Measurements from ENCODE around the gene LTN1. TPM values are rescaled to one million over a fixed set of nuclear protein-coding genes. Genes with fewer than 3 reads are reported as not detected.
"Not testable (repeated sequence)": the region's sequence is repeated elsewhere in the genome, so short reads cannot be mapped to it uniquely, and the experiment has no call there.

LTN1 gene
- total RNA-seq, 4 donors from 2014 or later: 20.5 to 27.9 (median 21.4) TPM

DNA sequence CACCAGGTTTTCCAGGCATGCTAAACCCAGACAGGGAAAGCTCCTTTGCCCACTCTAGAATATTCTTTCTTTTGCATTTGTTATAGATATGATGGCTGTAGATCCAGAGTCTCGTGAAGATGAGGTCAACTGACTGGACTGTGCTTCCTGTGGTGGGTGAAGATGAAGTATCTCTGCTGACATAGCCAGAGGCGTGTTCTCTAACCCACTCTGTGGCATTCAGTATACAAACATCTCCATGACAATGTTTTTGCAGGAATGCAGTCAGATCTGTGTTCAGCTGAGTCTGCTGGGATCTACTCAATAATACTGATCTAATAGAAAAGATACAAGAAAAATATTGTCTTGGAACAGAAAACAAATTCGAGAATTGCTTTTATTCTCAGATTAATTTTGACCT, 15.1 kb upstream of the LTN1 start:
- TF ChIP-seq, protein P1, sequence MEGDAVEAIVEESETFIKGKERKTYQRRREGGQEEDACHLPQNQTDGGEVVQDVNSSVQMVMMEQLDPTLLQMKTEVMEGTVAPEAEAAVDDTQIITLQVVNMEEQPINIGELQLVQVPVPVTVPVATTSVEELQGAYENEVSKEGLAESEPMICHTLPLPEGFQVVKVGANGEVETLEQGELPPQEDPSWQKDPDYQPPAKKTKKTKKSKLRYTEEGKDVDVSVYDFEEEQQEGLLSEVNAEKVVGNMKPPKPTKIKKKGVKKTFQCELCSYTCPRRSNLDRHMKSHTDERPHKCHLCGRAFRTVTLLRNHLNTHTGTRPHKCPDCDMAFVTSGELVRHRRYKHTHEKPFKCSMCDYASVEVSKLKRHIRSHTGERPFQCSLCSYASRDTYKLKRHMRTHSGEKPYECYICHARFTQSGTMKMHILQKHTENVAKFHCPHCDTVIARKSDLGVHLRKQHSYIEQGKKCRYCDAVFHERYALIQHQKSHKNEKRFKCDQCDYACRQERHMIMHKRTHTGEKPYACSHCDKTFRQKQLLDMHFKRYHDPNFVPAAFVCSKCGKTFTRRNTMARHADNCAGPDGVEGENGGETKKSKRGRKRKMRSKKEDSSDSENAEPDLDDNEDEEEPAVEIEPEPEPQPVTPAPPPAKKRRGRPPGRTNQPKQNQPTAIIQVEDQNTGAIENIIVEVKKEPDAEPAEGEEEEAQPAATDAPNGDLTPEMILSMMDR (IDR thresholded peaks at IDR 0.05): no peak
- ATAC-seq (ENCODE audit: low FRiP score): no peak
- DNase-seq (ENCODE audit: low spot score): no peak

DNA sequence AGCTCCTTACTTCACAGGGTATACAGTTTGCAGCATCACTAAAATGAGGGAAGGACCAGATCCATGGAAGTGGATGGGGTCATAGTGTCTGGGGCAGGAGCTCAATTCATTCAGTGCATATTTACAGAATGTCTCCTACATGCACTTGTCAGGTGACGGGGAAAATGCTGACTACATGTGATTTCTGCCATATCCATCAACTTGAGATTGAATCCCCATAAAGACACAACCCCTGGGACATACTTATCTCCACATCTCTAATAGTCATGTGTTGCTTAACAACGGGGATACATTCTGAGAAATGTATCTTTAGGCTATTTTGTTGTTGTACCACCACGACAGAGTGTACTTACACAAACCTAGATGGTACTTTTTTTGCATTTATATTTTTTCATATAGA, 14.5 kb upstream of the LTN1 start:
- TF ChIP-seq, protein P1 (IDR thresholded peaks at IDR 0.05): no peak
- no peak for ATAC-seq (ENCODE audit: low FRiP score)

DNA sequence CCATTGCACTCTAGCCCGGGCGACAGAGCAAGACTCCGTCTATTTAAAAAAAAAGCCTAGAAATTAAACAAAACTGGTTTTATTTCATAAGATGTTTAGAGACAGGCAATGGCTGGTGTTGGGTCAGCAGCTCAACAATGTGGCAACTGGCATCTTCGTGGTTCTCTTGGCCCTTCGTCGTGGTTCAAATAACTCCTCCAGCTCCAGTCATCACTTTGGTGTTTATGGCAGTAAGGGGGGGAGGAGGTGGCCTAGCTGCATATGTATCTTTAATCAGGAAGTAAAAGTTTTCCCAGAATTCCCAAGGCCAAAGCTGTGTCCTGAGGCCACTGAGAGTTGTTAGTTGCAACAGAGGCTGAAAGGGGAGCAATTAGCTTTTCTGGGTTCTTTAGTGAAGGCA, 13.0 kb upstream of the LTN1 start:
- TF ChIP-seq, protein P1 (IDR thresholded peaks at IDR 0.05): no peak
- ATAC-seq (ENCODE audit: low FRiP score) (no peak), DNase-seq (ENCODE audit: low spot score) (no peak)

More for the DNA sequence above, 14.5 kb upstream of the LTN1 start:
- DNase-seq (ENCODE audit: low spot score): no peak

DNA sequence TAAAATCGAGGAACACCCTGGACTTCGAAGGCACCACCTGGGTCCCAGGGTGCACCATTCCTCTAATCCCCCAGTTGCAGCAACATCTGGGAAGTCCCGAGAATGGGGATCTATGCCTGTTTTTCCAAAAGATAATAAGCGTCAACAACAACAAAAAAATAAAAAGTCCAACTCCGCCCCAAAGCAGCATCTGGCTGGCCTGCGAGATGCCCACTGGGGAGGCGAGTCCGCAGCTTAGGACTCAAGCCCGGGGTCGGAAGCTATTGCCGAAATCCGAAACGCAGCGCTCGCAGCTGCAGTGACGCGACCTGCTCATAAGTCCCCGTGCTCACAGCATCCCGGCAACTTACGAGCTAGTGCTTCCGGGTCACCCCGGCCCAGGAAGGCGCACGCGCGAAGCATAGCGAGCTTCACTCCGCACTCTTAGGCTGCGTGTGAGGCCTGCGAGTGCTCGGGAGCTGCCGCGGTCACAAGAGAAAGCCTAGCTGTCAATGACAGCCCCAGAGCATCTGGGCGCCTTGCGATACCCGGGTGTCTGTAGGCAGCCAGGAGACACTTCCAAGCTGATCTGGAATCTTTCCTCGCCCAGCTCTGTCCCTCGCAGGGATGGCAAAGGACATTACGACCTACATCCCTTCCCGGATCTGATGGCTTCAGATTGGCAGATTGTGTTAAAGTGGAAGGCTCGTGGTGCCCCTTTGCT, 9.9 kb upstream of the LTN1 start:
- peak; percentile 81 for DNase-seq (ENCODE audit: low spot score)
- ATAC-seq (ENCODE audit: low FRiP score): peak; percentile 100
- TF ChIP-seq, protein P1 (IDR thresholded peaks at IDR 0.05): no peak

DNA sequence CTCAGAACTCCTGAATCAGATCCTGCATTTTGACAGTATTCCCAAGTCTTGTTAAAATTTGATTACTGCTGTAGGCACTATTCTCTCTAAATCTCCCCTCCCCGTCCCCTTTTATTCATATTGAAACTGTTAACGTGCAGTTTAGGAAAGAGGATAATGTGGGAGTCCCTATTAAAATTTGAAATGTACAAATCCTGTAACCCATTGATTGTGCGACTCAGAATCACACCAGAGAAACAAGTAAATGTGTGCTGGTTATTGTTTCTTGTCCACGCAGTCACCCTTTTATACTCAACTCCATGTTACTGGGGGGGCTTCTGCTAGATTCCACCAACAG, 584 bp upstream of the LTN1 start:
- ATAC-seq (ENCODE audit: low FRiP score) (no peak), DNase-seq (ENCODE audit: low spot score) (no peak)
- TF ChIP-seq, protein P1 (IDR thresholded peaks at IDR 0.05): no peak

DNA sequence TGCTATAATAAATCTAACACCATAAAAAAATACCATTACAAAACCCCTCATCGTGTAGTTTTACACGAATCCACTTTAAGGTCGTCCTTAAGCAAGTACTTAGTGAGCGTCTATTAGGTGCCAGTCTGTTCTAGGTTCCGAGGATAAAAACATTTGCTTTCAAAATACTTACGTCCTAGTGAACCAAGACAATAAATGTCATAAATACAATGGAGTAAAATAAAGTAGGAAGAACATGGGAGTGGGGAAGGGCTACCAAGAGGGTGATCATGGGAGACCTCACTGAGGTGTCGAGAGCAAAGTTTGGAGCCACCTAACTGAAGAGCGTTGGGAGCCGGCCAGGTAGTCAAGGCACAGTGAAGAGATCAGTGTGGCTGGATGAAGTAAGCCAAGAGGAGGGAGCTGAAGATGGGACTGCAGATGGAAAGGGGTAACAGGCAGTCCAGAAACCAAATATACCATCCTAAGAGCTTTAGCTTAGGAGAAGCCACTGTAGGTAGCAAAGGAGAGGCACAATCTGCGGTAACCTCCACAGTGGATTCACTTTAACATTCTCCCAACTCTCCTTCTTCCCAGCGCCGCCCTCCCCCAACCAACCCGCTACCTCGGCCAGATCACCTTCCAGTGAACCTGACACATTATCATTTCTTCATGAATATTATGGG, 684 bp downstream of the LTN1 start:
- DNase-seq (ENCODE audit: low spot score): no peak
- TF ChIP-seq, protein P1 (IDR thresholded peaks at IDR 0.05): no peak
- ATAC-seq (ENCODE audit: low FRiP score): peak; percentile 5

DNA sequence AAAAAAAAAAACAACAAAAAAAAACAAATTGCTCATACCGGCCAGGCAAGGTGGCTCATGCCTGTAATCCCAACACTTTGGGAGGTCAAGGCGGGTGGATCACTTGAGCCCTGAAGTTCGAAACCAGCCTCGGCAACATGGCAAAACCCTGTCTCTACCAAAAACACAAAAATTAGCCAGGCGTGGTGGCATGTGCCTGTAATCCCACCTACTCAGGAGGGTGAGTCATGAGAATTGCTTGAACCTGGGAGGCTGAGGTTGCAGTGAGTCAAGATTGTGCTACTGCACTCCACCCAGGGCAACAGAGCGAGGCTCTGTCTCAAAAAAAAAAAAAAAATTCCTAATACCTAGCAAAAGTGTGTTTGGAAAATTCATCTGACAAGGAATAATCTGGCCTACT, 4.5 kb downstream of the LTN1 start:
- not testable (repeated sequence) for ATAC-seq (ENCODE audit: low FRiP score); DNase-seq (ENCODE audit: low spot score)

All from omental fat pad (tissue), 4 donors.